T-cell (primary cell): Measurements from ENCODE around the gene SPTLC3. TPM values are rescaled to one million over a fixed set of nuclear protein-coding genes. Genes with fewer than 3 reads are reported as not detected.

Source experiments
- ATAC-seq, 4 experiments: fragments of 200-7000 bp in 3 of 4; fragments of 150-1000 bp in 1 of 4; cut with Tn5 transposase; replicated peaks in 1 of 4; 1 replicate in 3 of 4; 2 replicates in 1 of 4; pipeline ENCODE4 v1.10.0; 2021; ENCODE audit warnings: moderate library complexity in 3 of 4, mild to moderate bottlenecking in 2 of 4, moderate number of reproducible peaks in 1 of 4
- CTCF ChIA-PET, 2 donors: fragments of 300-600 bp; sonication (Branson Sonifier 250); formaldehyde crosslinking; loops; one replicate each; lab custom pipeline; 2022; ENCODE audit warnings: antibody characterized with exemption in 2 of 2; lab: Charles Lee
- POLR2A ChIA-PET, 2 donors: fragments of 300-600 bp; sonication (Branson Sonifier 250); formaldehyde crosslinking; loops; one replicate each; lab custom pipeline; 2022; ENCODE audit warnings: antibody characterized with exemption in 2 of 2; lab: Charles Lee
- DNase-seq, 35 experiments: peaks; one replicate each; pipeline versions ENCODE4 v3.0.0 to v3.0.0-alpha.2; 2013 to 2023
- H3K27ac ChIP-seq: one replicate; pipeline ENCODE4 v1.5.1; 2013; ENCODE audit warnings: low read length
- H3K27me3 ChIP-seq, 2 experiments: replicated peaks in 1 of 2; 1 replicate in 1 of 2; 2 replicates in 1 of 2; pipeline versions ENCODE4 v1.6.1 to v1.7.0; 2013; ENCODE audit warnings: low read length in 1 of 2, mixed read lengths in 1 of 2; ENCODE audit not compliant: control insufficient read depth in 2 of 2, insufficient read depth in 2 of 2; ENCODE audit errors: extremely low read depth in 1 of 2
- H3K36me3 ChIP-seq, 2 donors: 1 replicate in 1 of 2; 2 replicates in 1 of 2; pipeline versions ENCODE4 v1.6.1 to v1.7.0; 2013; ENCODE audit warnings: low read length in 1 of 2; ENCODE audit not compliant: control insufficient read depth in 2 of 2, insufficient read depth in 1 of 2; ENCODE audit errors: extremely low read depth in 1 of 2
- H3K4me1 ChIP-seq, 2 experiments: 1 replicate in 1 of 2; 2 replicates in 1 of 2; pipeline versions ENCODE4 v1.6.1 to v1.7.0; 2013; ENCODE audit warnings: low read length in 2 of 2, mixed read lengths in 1 of 2; ENCODE audit not compliant: insufficient read depth in 2 of 2, control insufficient read depth in 1 of 2; ENCODE audit errors: extremely low read depth in 1 of 2
- H3K4me3 ChIP-seq, 2 donors: 1 replicate in 1 of 2; 2 replicates in 1 of 2; pipeline versions ENCODE4 v1.5.1 to v1.7.0; 2013; ENCODE audit warnings: mild to moderate bottlenecking in 2 of 2, low read length in 1 of 2, moderate library complexity in 1 of 2; ENCODE audit not compliant: control insufficient read depth in 1 of 2; ENCODE audit errors: extremely low read depth in 1 of 2
- H3K9me3 ChIP-seq: 2 replicates; pipeline ENCODE4 v1.7.0; 2013
- H3K27ac Mint-ChIP-seq, 2 donors: one replicate each; pipeline ENCODE4 v1.8.0; 2020 to 2021; ENCODE audit warnings: mild to moderate bottlenecking in 2 of 2, mixed read lengths in 2 of 2
- H3K27me3 Mint-ChIP-seq, 2 donors: one replicate each; pipeline ENCODE4 v1.8.0; 2021 to 2022; ENCODE audit warnings: mixed read lengths in 2 of 2
- H3K36me3 Mint-ChIP-seq: one replicate; pipeline ENCODE4 v1.8.0; 2021; ENCODE audit warnings: mixed read lengths
- H3K4me1 Mint-ChIP-seq, 3 donors: one replicate each; pipeline ENCODE4 v1.8.0; 2020 to 2022; ENCODE audit warnings: mixed read lengths in 3 of 3, mild to moderate bottlenecking in 1 of 3
- H3K4me3 Mint-ChIP-seq, 3 donors: one replicate each; pipeline ENCODE4 v1.8.0; 2020 to 2022; ENCODE audit warnings: mild to moderate bottlenecking in 3 of 3, mixed read lengths in 3 of 3, moderate library complexity in 3 of 3
- H3K9me3 Mint-ChIP-seq, 3 donors: one replicate each; pipeline ENCODE4 v1.8.0; 2020 to 2022; ENCODE audit warnings: mixed read lengths in 3 of 3
- WGBS: methylation state at CpG from one replicate; pipeline ENCODE4 v1.1.5; 2013; ENCODE audit warnings: missing lambda C conversion rate; ENCODE audit not compliant: insufficient coverage; 5-methylcytosine and 5-hydroxymethylcytosine counted together
- total RNA-seq, 35 experiments: library from RNA in 6 of 35; stranded (reverse) in 6 of 35; fragments of 120-200 nt in 1 of 35; gene quantifications; one replicate each; pipeline versions ENCODE4 v1.2.1 to v1.2.4 and lab custom pipeline; 2013 to 2026

SPTLC3 gene
- total RNA-seq, 5 donors from 2014 or later (not counting 1 experiment from before 2014, with no cell fraction given) = 0.20 to 1.2 (median 0.56) TPM

DNA sequence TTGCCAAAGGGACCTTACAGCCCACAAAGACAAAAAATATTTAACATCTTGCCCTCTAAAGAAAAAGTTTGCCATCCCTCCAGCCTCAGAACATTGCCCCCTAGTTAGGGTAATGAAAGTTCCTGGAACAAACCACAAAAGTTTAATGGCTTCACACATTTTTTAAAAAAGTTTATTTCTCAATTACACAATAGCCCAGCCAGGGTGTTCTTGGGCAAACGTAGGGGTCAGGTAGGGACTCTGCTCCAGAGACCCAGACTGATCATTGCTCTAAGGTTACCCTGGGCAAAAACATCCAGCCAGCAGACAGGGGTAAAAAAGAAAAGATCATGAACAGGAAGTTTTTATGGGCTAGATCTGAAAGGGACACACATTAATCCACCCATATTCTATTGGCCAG is 207.8 kb downstream of the SPTLC3 start:
- H3K4me1 ChIP-seq = peaks cover 6 to 15% of the 10 kb centered on the region in 2 experiments
- H3K36me3 ChIP-seq = no peaks in the 10 kb centered on the region
- WGBS = 0% methylated on average over 1 of the region's 1 CpG
- H3K27ac Mint-ChIP-seq = no peak overlapping the region
- DNase-seq (no peak), ATAC-seq (no peak)
- no peak overlapping the region for H3K4me3 Mint-ChIP-seq
- H3K27ac ChIP-seq = no peak overlapping the region
- no peaks in the 10 kb centered on the region for H3K9me3 Mint-ChIP-seq
- CTCF ChIA-PET = no interaction called here
- H3K27me3 Mint-ChIP-seq = peaks cover 45 to 50% of the 10 kb centered on the region in 2 donors
- POLR2A ChIA-PET = no interaction called here
- peaks cover 3 to 27% of the 10 kb centered on the region in 2 experiments for H3K27me3 ChIP-seq
- H3K9me3 ChIP-seq = no peaks in the 10 kb centered on the region
- no peak overlapping the region for H3K4me3 ChIP-seq
- peaks cover 13 to 20% (median 14%) of the 10 kb centered on the region in 3 donors for H3K4me1 Mint-ChIP-seq
- H3K36me3 Mint-ChIP-seq = no peaks in the 10 kb centered on the region

Other genes with a start within 250 kb of the SPTLC3 start
- gene ISM1, start 212.3 kb downstream of the SPTLC3 start, total RNA-seq = 1 to 10 TPM; 2.9 to 6.2 (median 4.5) TPM